22Rv1 (cell line): ENCODE measurements around the gene NRCAM.
"Not testable (repeated sequence)": the region's sequence is repeated elsewhere in the genome, so short reads cannot be mapped to it uniquely, and the experiment has no call there.

Experiments used
- H3K27ac ChIP-seq: fragments of 450-650 bp; 2 replicates; pipeline ENCODE4 v1.5.1; 2017
- ZFX ChIP-seq: fragments of 450-650 bp; IDR thresholded peaks from 2 replicates; pipeline ENCODE4 v1.6.1; 2017; ENCODE audit warnings: antibody characterized with exemption, borderline replicate concordance
- TF ChIP-seq, protein P1 (sequence below): fragments of 450-650 bp; IDR thresholded peaks from 2 replicates; pipeline ENCODE4 v1.5.1; 2017; ENCODE audit warnings: mild to moderate bottlenecking

NRCAM gene

DNA sequence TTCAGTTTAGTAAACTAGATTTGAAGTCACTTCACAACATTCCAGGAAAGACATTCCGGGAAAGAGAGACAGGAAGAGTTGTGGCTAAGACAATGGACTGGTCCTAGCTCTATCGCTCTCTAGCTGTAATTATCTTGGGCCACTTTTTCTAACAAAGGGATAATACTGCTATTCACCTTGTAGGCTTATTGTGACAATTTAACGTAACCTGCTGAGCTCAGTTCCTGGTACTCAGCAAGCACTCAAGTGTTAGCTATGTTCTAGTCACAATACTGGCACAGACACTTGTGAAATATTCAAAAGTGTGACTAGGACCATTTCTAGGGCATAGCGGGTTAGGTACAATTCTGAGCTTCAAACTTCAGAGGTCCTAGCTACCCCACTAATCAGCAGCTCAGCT is 12.0 kb upstream of the NRCAM start:
- H3K27ac ChIP-seq, result no peak overlapping the region
- TF ChIP-seq ZFX, result no peak
- TF ChIP-seq, protein P1, sequence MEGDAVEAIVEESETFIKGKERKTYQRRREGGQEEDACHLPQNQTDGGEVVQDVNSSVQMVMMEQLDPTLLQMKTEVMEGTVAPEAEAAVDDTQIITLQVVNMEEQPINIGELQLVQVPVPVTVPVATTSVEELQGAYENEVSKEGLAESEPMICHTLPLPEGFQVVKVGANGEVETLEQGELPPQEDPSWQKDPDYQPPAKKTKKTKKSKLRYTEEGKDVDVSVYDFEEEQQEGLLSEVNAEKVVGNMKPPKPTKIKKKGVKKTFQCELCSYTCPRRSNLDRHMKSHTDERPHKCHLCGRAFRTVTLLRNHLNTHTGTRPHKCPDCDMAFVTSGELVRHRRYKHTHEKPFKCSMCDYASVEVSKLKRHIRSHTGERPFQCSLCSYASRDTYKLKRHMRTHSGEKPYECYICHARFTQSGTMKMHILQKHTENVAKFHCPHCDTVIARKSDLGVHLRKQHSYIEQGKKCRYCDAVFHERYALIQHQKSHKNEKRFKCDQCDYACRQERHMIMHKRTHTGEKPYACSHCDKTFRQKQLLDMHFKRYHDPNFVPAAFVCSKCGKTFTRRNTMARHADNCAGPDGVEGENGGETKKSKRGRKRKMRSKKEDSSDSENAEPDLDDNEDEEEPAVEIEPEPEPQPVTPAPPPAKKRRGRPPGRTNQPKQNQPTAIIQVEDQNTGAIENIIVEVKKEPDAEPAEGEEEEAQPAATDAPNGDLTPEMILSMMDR, result no peak

DNA sequence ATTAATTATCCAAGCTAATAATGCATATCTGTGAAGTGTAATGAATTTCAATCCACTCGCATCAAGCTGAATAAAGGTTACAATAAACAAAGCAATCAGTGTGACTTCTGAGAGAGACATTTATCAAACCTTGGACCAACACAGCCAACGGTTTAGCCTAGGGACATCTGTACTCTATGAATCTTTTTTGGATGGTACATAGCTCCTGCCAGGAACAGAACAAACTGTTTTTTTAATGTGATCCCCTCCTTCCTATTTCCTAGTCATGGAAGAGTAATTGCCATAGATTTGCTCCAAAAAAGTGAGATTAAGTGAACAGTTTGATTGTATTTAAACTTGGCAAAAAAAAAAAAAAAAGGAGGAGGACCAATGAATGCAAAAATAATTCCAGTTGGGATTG is 11.2 kb upstream of the NRCAM start:
- H3K27ac ChIP-seq, result no peak overlapping the region
- TF ChIP-seq, protein P1, result no peak
- TF ChIP-seq ZFX, result no peak

GRCh38 chr7:108466322-108466721 is 10.1 kb upstream of the NRCAM start:
- not testable (repeated sequence) for H3K27ac ChIP-seq

DNA sequence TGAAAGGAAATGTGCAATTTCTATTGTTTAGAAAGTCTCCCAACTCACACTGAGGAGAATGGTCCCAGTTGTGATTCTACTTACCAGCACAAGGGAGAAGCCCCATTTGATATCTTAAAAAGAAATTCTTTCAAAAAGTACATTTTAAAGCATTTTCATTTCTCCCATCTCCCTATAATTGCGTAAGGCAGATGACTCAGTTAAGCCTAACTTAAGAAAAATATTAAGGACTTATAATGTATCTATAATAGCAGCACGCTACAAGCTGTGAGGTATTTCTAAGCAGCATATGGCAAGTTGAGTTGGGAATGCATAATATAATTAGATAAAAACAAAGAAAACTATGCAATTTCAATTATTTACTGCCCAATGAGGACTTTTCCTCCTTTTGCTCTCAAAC is 8.5 kb upstream of the NRCAM start:
- no peak for TF ChIP-seq ZFX
- TF ChIP-seq, protein P1, result no peak
- no peak overlapping the region for H3K27ac ChIP-seq

DNA sequence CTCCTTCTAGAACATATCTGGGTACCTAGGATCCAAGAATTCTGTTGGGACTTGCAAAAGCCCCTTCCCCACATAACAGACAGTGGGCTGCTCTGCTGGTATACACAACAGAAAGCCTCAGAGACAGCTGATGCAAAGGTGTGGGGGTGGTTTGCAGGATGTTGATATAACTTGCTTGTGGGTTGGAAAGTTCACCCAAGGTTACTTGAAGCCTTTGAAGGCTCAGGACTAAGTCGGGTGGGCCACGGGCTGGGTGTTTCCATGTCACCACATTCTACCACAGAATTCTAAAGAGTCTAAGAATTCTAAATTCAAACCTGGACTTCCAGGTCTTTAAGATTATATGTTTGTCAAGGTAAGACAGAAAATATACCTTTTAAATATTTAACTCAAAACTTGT is 7.4 kb upstream of the NRCAM start:
- no peak overlapping the region for H3K27ac ChIP-seq
- TF ChIP-seq, protein P1, result no peak
- TF ChIP-seq ZFX, result no peak

DNA sequence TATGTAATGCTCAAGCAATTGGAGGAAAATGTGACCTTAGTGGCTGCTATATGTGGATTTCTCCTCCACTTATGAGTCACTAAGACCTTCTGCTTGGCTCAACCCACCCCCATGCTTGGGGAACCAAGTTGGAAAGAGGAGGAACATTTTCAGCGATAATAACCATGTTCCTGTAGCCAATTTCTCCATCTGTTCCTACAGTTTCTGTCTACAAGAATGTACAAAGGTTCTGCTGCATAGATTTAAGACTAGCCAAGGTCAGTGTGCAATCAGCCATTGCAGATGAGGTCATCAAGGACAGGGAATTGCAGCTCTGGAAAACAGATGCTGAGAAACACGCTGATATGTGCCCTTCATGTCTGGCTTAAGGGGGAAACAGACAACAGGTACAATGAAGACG is 5.6 kb upstream of the NRCAM start:
- TF ChIP-seq, protein P1, result no peak
- TF ChIP-seq ZFX, result no peak

DNA sequence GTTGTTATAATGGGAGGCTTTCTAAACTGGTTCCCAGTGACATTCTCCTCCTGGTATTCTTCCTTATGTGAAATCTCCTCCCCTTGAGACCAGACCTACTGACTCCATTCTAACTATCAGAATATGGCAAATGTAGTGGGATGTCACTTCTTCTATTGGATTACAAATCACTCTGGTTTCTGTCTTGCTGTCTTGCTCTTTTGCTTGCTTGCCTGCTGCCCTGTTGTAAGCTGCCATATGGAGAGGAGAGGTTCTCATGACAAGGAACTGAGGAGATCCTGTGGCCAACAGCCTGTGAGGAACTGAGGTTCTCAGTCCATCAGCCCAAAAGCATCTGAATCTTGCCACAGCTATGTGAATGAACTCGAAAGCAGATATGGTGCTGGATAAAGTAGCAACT is 4.7 kb upstream of the NRCAM start:
- H3K27ac ChIP-seq, result no peak overlapping the region
- TF ChIP-seq ZFX, result no peak
- TF ChIP-seq, protein P1, result no peak

More for the DNA sequence above, 5.6 kb upstream of the NRCAM start:
- H3K27ac ChIP-seq, result no peak overlapping the region

- TF ChIP-seq, protein P1, result peak; percentile 84
- no peak for TF ChIP-seq ZFX
- no peak overlapping the region for H3K27ac ChIP-seq
Observed at GRCh38 chr7:108459922-108460551, 3.8 kb upstream of the NRCAM start.
